ENCODE data around the gene PRSS50.

Gene PRSS50

GRCh38 chr3:46711305-46711704, 6.4 kb downstream of the PRSS50 start:
- no peak for TF ChIP-seq ZFX (IDR thresholded peaks at IDR 0.05)
- TF ChIP-seq, protein P1, sequence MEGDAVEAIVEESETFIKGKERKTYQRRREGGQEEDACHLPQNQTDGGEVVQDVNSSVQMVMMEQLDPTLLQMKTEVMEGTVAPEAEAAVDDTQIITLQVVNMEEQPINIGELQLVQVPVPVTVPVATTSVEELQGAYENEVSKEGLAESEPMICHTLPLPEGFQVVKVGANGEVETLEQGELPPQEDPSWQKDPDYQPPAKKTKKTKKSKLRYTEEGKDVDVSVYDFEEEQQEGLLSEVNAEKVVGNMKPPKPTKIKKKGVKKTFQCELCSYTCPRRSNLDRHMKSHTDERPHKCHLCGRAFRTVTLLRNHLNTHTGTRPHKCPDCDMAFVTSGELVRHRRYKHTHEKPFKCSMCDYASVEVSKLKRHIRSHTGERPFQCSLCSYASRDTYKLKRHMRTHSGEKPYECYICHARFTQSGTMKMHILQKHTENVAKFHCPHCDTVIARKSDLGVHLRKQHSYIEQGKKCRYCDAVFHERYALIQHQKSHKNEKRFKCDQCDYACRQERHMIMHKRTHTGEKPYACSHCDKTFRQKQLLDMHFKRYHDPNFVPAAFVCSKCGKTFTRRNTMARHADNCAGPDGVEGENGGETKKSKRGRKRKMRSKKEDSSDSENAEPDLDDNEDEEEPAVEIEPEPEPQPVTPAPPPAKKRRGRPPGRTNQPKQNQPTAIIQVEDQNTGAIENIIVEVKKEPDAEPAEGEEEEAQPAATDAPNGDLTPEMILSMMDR (conservative IDR thresholded peaks at IDR 0.05), result no peak
- H3K27ac ChIP-seq, result no peak overlapping the region

GRCh38 chr3:46710671-46711295, 6.9 kb downstream of the PRSS50 start:
- H3K27ac ChIP-seq, result no peak overlapping the region
- TF ChIP-seq, protein P1 (conservative IDR thresholded peaks at IDR 0.05), result no peak
- TF ChIP-seq ZFX (IDR thresholded peaks at IDR 0.05), result no peak

DNA sequence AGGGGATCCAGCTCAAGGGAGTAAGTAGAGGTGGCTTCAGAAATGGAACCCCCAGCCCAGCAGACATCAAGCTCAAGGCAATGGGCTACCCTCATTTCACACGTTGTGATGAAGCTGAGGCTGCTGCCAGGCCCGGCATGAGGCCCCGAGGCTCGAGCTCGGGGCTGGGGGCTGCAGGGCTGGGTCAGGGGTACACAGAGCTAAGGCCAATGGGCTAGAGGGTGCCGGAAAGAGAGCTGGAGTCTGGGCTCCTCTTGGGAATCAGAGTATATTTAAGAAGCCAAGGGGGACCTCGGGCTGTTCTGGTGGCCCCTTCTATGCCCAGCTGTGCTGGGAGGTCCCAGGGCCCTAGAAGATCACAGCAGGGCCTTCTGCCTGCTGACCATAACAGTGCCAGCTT, 7.4 kb downstream of the PRSS50 start:
- TF ChIP-seq, protein P1 (conservative IDR thresholded peaks at IDR 0.05), result no peak
- no peak for TF ChIP-seq ZFX (IDR thresholded peaks at IDR 0.05)
- no peak overlapping the region for H3K27ac ChIP-seq

DNA sequence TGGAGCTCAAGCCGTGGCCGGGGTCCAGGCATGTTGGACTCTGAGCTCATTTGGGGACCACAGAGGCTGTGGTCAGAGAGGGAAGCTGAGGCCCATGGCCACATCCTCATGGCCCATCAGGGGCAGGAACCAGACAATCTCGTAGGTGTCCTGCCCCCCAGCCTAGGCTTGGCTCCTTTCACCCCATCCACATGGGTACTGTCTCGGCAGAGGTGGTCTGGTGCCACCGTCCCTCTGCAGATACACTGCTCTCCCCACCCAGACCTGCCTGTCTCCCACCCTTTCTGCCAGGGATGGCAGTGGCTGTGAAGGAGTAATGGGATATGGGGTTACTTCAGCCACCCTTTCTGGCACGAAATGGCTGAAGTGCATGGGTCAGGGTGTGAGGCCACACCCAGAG, 7.9 kb downstream of the PRSS50 start:
- no peak overlapping the region for H3K27ac ChIP-seq
- no peak for TF ChIP-seq ZFX (IDR thresholded peaks at IDR 0.05)
- TF ChIP-seq, protein P1 (conservative IDR thresholded peaks at IDR 0.05), result no peak

DNA sequence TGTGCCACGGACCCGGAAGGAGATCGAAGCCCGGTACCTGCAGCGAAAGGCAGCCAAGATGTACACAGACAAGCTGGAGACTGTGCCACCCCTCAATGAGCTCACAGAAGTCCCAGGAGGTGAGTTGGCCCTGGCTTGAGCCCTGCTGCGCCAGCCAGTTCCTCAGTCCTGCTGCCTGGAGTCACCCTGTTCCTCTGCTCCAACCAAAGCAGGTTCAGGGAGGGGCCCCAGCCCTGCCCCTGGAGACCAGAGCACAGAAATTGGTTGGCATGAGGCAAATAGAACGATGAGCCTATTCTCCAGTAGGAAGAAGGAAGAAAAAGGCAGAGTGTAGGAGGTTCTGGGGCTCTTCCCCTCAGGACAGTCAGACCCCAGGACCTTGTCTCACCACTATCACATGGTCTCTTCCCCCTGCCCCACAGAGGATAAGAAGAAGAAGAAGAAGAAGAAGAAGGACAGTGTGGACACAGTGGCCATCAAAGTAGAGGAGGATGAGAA, 8.5 kb downstream of the PRSS50 start:
- no peak overlapping the region for H3K27ac ChIP-seq
- TF ChIP-seq ZFX (IDR thresholded peaks at IDR 0.05), result no peak
- TF ChIP-seq, protein P1 (conservative IDR thresholded peaks at IDR 0.05), result no peak

DNA sequence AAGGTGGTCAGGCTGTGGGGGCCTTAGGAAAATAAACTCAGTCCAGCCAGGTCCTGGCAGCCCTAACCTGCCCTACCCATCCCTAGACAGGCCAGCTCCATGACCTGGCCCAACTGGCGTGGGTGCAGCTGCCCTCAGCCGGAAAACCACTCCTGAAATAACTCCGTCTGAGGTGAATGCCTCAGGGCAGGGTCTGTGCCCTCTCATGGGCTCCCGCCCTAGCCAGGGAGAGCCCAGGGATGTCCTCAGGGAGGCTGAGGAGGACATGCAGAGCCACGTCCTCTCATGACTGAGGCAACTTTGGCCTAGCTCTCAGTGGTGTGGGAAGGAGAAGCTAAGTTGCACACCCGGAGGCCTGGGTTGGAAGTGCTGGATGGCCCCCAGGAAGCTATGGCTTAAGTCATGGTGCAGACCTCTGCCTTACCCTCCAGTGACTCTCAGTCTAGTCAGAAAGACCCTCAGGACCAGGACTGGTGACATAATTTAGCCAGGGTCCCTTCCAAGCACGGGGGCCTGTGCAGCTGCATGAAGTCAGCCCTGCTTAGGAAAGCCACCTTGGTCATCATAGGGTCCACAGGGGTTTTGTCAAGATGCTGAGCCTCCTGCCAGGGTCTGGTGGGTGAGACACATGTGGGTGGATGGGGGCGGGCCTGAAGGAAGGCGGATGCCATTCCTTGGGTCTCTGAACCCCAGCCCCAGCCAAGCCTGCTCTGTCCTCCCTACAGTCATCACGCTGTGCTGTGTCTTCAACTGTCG, 9.1 kb downstream of the PRSS50 start:
- H3K27ac ChIP-seq, result no peak overlapping the region
- TF ChIP-seq, protein P1 (conservative IDR thresholded peaks at IDR 0.05), result no peak
- no peak for TF ChIP-seq ZFX (IDR thresholded peaks at IDR 0.05)

GRCh38 chr3:46707601-46708011, 10.1 kb downstream of the PRSS50 start:
- H3K27ac ChIP-seq, result no peak overlapping the region
- TF ChIP-seq, protein P1 (conservative IDR thresholded peaks at IDR 0.05), result no peak
- no peak for TF ChIP-seq ZFX (IDR thresholded peaks at IDR 0.05)
